Measurements from ENCODE around the gene LDLRAD4. TPM values are rescaled to one million over a fixed set of nuclear protein-coding genes. Genes with fewer than 3 reads are reported as not detected.

LDLRAD4 gene
- total and polyA plus RNA-seq, 12 donors, result 3.9 to 64.5 (median 36.0) TPM

DNA sequence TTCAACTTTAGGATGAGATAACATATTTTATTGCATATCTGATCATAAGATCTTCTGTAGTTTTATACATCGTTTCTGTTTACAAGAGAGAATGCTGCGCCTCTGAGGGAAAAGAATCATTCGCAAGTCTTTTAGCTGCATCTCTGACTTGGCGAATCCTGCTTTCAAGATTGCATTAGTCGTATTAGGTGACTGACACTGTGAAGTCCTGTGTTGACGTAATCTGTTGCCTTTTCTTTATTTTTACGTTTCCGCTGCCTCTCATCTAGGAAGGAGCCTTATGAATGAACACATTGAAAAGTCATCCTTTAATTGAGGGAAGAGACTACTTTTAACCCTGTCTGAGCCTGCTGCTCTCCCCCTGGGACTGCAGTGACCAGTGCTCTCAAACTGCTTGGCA, 101.5 kb downstream of the LDLRAD4 start:
- Histone ChIP-seq H3K27me3 (no peaks in the 10 kb centered on the region), H3K27ac (peak overlapping the region in 2 of 5 donors; percentile 52 to 68), H3K36me3 (replicated peaks in 1 of 2) (no peaks in the 10 kb centered on the region), H3K9me3 (replicated peaks in 1 of 3) (peaks cover 0 to 7% (median 0%) of the 10 kb centered on the region in 3 donors), H3K4me3 (no peak overlapping the region), H3K4me1 (replicated peaks in 1 of 2) (peaks cover 0 to 17% of the 10 kb centered on the region in 2 donors)
- TF ChIP-seq, protein P1, sequence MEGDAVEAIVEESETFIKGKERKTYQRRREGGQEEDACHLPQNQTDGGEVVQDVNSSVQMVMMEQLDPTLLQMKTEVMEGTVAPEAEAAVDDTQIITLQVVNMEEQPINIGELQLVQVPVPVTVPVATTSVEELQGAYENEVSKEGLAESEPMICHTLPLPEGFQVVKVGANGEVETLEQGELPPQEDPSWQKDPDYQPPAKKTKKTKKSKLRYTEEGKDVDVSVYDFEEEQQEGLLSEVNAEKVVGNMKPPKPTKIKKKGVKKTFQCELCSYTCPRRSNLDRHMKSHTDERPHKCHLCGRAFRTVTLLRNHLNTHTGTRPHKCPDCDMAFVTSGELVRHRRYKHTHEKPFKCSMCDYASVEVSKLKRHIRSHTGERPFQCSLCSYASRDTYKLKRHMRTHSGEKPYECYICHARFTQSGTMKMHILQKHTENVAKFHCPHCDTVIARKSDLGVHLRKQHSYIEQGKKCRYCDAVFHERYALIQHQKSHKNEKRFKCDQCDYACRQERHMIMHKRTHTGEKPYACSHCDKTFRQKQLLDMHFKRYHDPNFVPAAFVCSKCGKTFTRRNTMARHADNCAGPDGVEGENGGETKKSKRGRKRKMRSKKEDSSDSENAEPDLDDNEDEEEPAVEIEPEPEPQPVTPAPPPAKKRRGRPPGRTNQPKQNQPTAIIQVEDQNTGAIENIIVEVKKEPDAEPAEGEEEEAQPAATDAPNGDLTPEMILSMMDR (IDR thresholded peaks at IDR 0.05), result no peak
- TF ChIP-seq POLR2A (IDR thresholded peaks at IDR 0.05), result no peak
- WGBS, 4 donors, result 77 to 85% (median 80%) methylated on average over 8 of the region's 8 CpGs
- no peak for DNase-seq
- intact Hi-C loops (cut with DNase I), result no loop called here

DNA sequence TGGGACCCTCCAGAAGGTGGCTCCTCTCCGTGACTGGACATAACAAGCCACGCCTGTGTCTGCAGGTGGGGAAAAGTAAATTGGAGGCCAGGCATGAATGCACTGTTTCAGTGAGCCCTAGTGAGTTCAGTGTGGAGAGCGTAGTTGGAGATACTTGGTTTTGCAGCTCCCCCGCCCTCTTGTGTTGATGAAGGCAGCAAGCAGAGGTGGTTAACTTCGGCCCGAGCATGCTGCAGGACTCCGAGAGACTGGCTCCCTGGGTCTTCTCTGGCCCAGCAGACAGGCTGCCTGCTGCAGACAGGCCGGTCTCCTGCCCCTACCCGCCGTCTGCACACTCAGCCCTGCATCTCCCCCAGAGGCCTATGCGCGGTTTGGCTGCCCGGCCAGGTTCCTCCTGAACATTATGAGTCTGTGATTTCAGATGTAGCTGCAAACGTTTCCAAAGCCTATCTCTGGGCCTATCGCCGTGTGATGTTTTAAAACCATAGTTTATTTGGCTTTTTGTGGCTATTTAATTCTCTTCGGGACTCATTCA, 102.4 kb downstream of the LDLRAD4 start:
- intact Hi-C loops (cut with DNase I), result no loop called here
- 90 to 95% (median 94%) methylated on average over 11 to 17 of the region's 17 CpGs for WGBS, 4 donors
- Histone ChIP-seq H3K27ac (peak overlapping the region in 1 of 5 donors; percentile 52), H3K27me3 (no peaks in the 10 kb centered on the region), H3K9me3 (replicated peaks in 1 of 3) (peaks cover 0 to 5% (median 0%) of the 10 kb centered on the region in 3 donors), H3K36me3 (replicated peaks in 1 of 2) (no peaks in the 10 kb centered on the region), H3K4me1 (replicated peaks in 1 of 2) (peaks cover 0 to 17% of the 10 kb centered on the region in 2 donors), H3K4me3 (no peak overlapping the region)
- TF ChIP-seq POLR2A (IDR thresholded peaks at IDR 0.05), result no peak
- TF ChIP-seq, protein P1 (IDR thresholded peaks at IDR 0.05), result no peak
- DNase-seq, result no peak

DNA sequence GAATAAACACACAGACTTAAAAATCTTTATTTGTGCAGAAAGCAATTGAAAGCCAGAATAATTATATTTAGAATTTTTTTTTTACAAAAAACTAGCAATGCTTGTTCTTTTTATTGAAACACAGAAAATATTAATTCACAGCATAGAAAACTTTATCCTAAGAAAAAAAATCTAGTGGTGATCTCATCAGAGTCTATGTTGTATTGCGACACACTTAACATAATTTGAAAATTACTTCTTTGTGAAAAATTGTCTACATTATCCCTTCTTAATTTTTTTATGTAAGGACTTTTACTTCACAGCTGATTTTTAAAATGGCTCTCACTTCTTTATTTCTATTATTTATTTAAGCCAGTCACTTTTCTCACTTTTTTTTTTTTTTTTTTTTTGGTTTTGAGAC, 103.4 kb downstream of the LDLRAD4 start:
- Histone ChIP-seq H3K4me3 (no peak overlapping the region), H3K9me3 (replicated peaks in 1 of 3) (no peaks in the 10 kb centered on the region), H3K36me3 (replicated peaks in 1 of 2) (no peaks in the 10 kb centered on the region), H3K27ac (no peak overlapping the region), H3K4me1 (replicated peaks in 1 of 2) (peaks cover 0 to 17% of the 10 kb centered on the region in 2 donors), H3K27me3 (no peaks in the 10 kb centered on the region)
- WGBS, 4 donors, result 46 to 99% (median 73%) methylated on average over 1 of the region's 1 CpG
- intact Hi-C loops (cut with DNase I), result no loop called here
- TF ChIP-seq, protein P1 (IDR thresholded peaks at IDR 0.05), result no peak
- no peak for TF ChIP-seq POLR2A (IDR thresholded peaks at IDR 0.05)
- no peak for DNase-seq

DNA sequence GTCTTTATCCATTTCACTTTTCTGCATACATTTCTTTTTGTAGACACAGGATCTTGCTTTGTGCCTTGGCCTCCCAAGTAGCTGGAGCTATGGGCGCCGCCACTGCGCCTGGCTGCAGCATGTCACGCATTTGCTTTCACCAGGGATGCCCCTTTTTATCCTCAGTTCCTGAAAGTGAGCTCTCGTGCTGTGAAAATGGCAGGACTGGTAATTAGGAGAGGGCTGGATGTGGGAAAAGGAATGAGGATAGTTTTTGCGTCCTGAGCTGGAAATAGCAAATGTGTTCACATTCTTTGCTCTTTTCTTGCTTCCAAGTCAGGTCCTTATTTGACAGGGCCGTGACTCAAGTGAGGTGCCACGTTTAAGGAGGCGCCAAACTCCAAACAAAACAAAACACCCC, 104.6 kb downstream of the LDLRAD4 start:
- DNase-seq, result no peak
- peaks cover 0 to 17% of the 10 kb centered on the region in 2 donors for H3K4me1 ChIP-seq (replicated peaks in 1 of 2)
- 91 to 97% (median 93%) methylated on average over 9 of the region's 9 CpGs for WGBS, 4 donors
- intact Hi-C loops (cut with DNase I), result no loop called here
- no peak overlapping the region for H3K27ac ChIP-seq
- TF ChIP-seq, protein P1 (IDR thresholded peaks at IDR 0.05), result no peak
- TF ChIP-seq POLR2A (IDR thresholded peaks at IDR 0.05), result no peak
- H3K36me3 ChIP-seq (replicated peaks in 1 of 2), result no peaks in the 10 kb centered on the region
- H3K27me3 ChIP-seq, result no peaks in the 10 kb centered on the region
- no peaks in the 10 kb centered on the region for H3K9me3 ChIP-seq (replicated peaks in 1 of 3)
- no peak overlapping the region for H3K4me3 ChIP-seq
